Astrocyte (in vitro differentiated cells and primary cell): ENCODE results near the gene COA6. TPM values are rescaled to one million over a fixed set of nuclear protein-coding genes. Genes with fewer than 3 reads are reported as not detected.

Source experiments
- total RNA-seq: library from RNA; stranded (reverse); gene quantifications from 2 replicates; pipeline ENCODE4 v1.2.1, GENCODE V29; 2021

The COA6 gene
- total RNA-seq, 1 donor from 2014 or later = 22.0 TPM

Other genes starting within 250 kb of the COA6 start
- gene TARBP1, start 105.7 kb downstream of the COA6 start, total RNA-seq = 15.9 and 17.8 TPM in 2 replicates
- gene IRF2BP2, start 236.7 kb downstream of the COA6 start, total RNA-seq = 122 and 126 TPM in 2 replicates